Raji (cell line): ENCODE measurements around the gene GPRIN2.

Source experiments
- POLR2A ChIP-seq: IDR thresholded peaks from 2 replicates; pipeline ENCODE4 v1.6.1; 2011; ENCODE audit warnings: low read depth, low read length, control low read depth; ENCODE audit not compliant: insufficient read depth

Gene GPRIN2

GRCh38 chr10:46543466-46544377 is 12.7 kb downstream of the GPRIN2 start:
- no peak for TF ChIP-seq POLR2A

GRCh38 chr10:46542567-46543465 is 13.6 kb downstream of the GPRIN2 start:
- TF ChIP-seq POLR2A = no peak

GRCh38 chr10:46541735-46542566 is 14.5 kb downstream of the GPRIN2 start:
- TF ChIP-seq POLR2A = no peak

DNA sequence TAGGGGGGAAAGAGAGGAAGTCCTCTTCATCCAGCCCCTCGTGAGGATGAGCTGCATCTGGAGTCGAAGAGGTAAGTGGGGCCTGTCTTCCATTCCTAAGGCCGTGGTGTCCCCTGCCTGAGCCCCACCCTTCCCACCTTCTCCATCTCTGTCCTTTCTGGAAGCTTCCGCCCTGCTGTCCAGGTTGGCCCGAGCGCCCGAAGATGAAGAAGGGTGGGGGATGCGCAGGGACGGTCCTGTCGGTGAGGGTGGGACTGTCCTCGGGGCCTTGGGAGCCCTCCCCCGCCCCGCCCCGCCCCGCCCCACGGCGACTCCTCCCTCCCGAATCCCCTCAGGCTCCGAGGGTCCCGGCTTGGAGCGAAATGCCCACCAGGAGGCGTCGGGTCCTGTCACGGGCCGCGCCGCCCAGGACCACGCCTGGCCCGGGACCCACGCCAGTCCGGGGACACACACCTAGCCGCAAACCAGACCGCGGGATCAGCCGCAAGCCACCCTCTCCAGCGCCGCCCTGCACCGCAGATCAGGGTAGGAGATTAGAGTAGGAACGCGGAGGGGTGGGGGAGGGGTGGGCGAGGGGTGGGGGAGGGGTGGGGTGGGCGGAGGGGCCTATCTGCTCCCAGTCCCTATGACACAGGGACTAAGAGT is 15.3 kb downstream of the GPRIN2 start:
- TF ChIP-seq POLR2A = no peak

GRCh38 chr10:46540412-46541016 is 15.9 kb downstream of the GPRIN2 start:
- no peak for TF ChIP-seq POLR2A

GRCh38 chr10:46539596-46540411 is 16.7 kb downstream of the GPRIN2 start:
- TF ChIP-seq POLR2A = no peak

GRCh38 chr10:46538717-46539426 is 17.6 kb downstream of the GPRIN2 start:
- TF ChIP-seq POLR2A = no peak

DNA sequence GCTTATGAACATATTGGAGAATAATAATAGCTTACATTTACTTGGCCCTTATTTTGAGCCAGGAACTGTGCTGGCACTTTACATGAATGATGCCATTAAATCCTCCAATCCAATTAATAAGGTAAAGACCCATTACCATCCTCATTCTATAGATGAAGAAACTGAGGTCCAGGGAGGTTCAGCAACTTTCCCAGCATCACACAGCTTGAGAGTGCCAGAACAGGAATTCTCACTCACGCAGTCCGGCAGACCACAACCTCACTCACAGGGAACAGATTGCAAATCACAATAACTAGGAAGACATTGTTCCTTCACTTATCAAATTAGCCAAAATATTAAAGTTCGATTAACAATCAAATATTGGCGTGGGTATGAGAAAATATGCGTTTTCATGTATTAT is 18.3 kb downstream of the GPRIN2 start:
- no peak for TF ChIP-seq POLR2A

DNA sequence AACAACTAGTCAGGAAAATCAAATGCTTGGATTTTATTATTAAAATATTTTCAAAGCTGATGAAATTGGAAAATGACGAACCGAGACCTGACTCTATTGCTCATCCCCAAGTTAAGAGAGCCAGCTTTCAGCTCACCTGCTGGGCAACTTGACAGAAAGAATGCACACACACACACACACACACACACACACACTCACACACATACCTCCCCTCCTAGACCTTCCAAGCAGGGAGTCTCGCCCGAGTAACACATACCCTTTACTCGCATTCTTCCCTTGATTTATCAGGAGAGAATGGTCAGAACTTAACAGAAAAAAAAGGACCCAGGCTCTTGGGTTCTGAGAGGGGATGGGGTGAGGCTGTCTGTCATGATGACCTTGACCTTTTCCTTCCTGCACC is 19.1 kb downstream of the GPRIN2 start:
- TF ChIP-seq POLR2A = no peak

DNA sequence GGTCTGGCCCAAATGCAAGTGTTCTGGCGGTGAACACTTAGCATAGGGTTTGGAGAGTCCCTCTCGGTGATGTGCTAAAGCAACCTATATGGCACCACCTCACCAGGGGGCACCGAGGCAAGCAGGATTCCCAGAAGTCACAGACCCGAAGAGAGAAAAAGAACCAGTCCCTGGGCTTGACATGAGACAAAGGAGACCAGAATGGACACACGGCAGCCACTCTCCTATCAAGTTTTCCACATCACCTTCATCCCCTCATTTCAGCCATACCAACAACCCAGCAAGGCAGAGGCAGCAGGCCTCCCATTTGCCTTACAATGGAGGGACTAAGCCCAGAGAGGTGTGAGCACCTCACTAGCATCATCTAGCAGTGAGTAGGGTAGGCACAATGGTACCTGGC is 19.7 kb downstream of the GPRIN2 start:
- no peak for TF ChIP-seq POLR2A

GRCh38 chr10:46536171-46536570 is 20.3 kb downstream of the GPRIN2 start:
- no peak for TF ChIP-seq POLR2A

GRCh38 chr10:46534828-46535524 is 21.5 kb downstream of the GPRIN2 start:
- TF ChIP-seq POLR2A = no peak
